HG03439 (cell line): ENCODE data around the gene OTOF.

Experiments used
- ATAC-seq: cut with Tn5 transposase; IDR thresholded peaks from one replicate; pipeline ENCODE4 v1.9.1; 2021; ENCODE audit warnings: mild to moderate bottlenecking, moderate library complexity; ENCODE audit not compliant: unreplicated experiment

Gene OTOF

DNA sequence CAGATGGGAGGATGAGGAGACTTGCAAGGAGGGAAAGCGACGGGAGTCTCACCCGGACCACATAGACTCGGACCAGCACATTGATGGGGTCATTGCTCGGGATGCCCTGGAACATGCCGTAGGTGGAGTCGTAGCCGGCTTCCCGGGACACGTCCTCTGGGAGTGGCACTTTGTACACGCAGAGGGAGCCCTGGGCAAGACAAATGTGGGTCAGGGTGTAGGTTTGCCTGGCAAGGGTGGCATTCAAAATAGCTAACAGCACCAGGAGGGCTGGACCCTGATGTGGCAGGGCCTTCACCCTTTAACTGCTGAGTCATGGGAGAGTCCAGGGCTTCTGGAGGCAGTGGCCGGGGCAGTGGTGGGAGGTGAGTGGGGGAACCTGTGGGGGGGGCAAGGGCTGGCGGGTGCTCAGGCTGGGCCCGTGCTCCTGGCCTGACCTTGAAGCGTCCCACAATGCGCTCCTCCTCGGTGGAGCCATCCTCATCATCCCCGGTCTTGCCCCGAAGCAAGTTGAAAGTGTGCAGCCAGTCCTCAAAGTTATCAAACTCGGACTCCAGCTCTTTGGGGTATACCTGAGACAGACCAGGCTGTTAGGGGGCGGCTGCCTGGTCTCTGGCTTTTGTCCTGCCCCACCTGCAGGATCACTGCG lies 11.1 kb downstream of the OTOF start:
- ATAC-seq, result no peak

DNA sequence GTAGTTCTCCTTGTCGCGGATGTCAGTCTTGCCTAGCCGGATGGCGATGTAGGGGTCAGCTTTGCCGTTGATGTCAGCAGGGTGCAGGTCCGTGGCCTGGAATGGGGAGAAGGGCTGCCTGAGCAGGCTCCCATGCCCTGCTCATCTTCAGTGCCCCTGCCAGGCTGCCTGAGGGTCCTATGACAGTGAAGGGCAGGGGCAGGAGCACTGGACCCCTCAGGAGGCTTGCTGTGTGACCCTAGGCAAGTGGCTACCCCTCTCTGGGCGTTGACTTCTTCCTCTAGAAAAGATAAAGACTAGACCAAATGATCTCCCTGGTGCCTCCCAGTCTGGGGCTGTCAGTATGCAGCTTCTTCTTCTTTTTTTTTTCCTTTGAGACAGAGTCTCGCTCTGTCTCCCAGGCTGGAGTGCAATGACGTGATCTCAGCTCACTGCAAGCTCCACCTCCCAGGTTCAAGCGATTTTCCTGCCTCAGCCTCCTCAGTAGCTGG lies 11.9 kb downstream of the OTOF start:
- no peak for ATAC-seq

- ATAC-seq, result no peak
Observed at GRCh38 chr2:26465266-26465925, 12.5 kb downstream of the OTOF start.

DNA sequence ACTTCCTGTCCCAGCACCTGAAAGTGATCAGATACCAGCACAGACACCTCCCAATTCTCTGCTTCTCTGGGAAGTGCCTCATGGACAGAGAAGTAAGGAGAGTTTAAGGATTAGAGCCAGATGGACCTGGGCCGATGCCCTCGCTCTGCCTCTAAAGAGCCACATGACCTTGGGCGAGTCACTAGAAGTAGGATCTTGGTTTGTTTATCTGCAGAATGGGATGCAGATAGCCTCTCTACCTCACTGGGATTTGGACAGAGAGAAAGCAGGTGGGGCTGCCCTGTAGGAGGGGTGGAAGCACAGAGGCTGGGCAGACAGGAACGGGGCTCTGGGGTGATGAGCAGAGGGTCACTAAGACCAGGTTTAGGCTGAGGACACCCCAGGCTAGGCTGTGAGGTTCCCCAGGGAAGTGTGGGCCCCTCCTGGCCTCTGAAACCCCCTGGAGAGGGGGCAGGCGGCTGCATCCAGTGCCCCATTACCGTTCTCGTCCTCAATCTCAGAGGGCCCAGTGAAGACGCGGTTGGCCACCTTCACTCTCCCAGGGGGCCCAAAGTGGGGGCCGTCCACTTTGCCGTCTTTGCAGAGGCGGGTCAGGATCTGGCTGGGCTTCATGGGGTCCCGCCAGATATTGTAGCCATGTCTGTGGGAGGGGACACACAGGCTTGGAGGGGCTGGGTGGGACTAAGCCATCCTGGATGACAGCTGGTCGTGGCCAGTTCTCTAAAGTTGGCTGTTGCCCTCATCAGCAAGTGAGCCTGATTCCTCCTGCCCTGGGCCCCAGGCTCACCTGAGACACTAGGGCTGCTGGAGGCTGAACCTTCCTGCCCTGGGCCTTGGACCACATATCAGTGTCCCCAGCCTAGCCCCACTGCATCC lies 13.3 kb downstream of the OTOF start:
- ATAC-seq, result no peak

DNA sequence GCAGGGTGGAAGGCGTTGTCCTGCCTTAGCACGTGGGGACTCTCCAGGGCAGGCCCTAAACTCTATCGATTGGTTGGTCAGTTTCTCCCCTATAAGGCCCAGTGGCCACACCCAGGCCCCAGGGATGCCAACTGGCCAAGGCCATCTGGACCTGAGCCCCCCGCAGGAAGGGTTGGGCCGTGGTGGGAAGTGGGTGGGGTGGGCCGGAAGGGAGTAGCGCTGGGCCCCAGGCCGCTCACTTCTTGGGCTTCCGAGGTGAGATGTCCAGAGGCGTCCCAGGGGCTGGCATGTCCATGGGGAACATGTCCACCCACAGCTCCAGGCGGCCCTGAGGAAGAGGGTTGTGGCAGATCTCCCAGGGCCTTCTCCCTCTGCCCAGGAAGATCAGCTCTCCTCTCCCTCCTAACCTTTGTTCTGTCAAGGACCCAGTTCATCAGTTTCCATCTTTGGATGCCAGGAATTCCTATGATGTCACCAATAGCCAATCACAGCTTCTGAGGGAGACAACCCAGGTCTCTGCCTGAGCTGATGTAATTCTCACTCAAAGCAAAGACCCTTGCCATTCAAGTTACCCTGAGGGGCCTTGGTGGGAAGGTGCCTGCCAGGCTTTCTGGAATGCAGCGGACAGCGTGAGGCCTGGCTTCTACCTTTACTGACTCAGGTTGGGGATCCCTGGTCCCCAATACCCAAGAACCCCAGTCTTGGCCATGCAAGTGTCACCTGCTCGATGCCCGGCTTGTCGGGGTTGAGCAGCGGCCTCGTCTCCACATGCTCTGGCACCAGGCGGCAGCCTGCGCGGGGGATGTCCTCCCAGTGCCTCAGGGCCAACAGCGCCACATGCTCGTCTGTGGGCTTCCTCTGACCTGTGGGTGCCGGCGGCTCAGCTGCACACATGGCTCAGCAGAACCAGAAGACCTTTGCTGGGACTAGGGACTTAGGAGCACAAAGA lies 14.4 kb downstream of the OTOF start:
- no peak for ATAC-seq

- no peak for ATAC-seq
Observed at GRCh38 chr2:26462511-26463243, 15.2 kb downstream of the OTOF start.

DNA sequence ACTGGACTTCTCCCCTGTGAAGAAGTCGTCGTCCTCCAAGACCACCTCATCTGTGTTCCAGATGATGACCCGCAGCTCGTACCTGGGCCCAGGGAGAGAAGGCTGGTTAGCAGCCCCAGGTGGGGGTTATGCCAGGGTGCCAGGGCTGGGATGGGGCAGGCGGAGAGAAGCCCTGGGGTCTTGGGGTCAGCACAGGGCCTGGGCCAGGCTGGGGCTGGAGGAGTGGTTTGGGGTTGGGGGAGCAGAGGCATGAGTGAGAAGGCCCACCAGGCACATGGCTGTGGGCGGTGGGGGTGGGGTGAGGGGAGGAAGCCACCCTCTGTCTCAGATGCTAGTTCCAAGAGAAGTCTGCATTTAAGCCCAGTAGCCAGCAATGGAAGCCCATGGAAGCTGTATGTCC lies 15.8 kb downstream of the OTOF start:
- ATAC-seq, result no peak

- no peak for ATAC-seq
Observed at GRCh38 chr2:26461601-26462023, 16.3 kb downstream of the OTOF start.

- ATAC-seq, result no peak
Observed at GRCh38 chr2:26460613-26461031, 17.3 kb downstream of the OTOF start.

- no peak for ATAC-seq
Observed at GRCh38 chr2:26459991-26460612, 17.8 kb downstream of the OTOF start.

- no peak for ATAC-seq
Observed at GRCh38 chr2:26458365-26459042, 19.4 kb downstream of the OTOF start.

- ATAC-seq, result no peak
Observed at GRCh38 chr2:26457695-26458364, 20.1 kb downstream of the OTOF start.

- ATAC-seq, result no peak
Observed at GRCh38 chr2:26457251-26457666, 20.7 kb downstream of the OTOF start.

- no peak for ATAC-seq
Observed at GRCh38 chr2:26456440-26457250, 21.3 kb downstream of the OTOF start.

GRCh38 chr2:26455670-26456439 lies 22.1 kb downstream of the OTOF start:
- no peak for ATAC-seq

GRCh38 chr2:26455037-26455669 lies 22.8 kb downstream of the OTOF start:
- ATAC-seq, result no peak
